D721Med (cell line): ENCODE measurements around the gene PSMB10.
"Not testable (repeated sequence)": the region's sequence is repeated elsewhere in the genome, so short reads cannot be mapped to it uniquely, and the experiment has no call there.

ENCODE experiments used
- DNase-seq: peaks from one replicate; pipeline ENCODE4 v3.0.0; 2011; ENCODE audit warnings: low spot score; ENCODE audit not compliant: insufficient read length
- FAIRE-seq: peaks from 2 replicates; lab custom pipeline; 2011; peaks lifted over from hg19 to GRCh38; lab: Jason Lieb, UNC
- CTCF ChIP-seq: IDR thresholded peaks from 2 replicates; pipeline ENCODE4 v1.5.1; 2012; ENCODE audit warnings: mild to moderate bottlenecking, control low read depth; ENCODE audit not compliant: insufficient read depth; ENCODE audit errors: missing control alignments

PSMB10 gene

DNA sequence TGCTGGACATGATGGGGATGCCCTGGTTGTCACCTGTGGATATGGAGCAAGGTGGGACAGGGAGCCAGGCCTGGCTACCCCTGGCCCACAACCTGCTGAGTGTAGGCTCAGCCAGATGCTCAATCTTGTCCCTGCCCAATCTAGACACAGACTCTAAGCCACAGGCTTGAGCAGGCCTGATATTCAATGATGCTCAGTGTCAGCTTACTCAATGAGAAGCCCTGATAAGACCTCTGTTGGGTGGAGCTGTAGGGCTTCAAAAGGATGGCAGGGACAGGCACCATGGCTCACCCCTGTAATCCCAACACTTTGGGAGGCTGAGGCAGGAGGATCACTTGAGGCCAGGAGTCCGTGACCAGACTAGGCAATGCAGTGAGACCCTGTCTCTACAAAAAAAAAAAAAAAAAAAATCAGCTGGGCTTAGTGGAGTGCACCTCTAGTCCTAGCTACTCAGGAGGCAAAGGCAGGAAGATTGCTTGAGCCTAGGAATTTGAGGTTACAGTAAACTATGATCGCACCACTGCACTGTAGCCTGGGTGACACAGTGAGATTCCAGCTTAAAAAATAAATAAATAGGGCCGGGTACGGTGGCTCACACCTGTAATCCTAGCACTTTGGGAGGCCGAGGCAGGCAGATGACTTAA, 3.9 kb upstream of the PSMB10 start:
- TF ChIP-seq CTCF: no peak
- no peak for FAIRE-seq
- no peak for DNase-seq

DNA sequence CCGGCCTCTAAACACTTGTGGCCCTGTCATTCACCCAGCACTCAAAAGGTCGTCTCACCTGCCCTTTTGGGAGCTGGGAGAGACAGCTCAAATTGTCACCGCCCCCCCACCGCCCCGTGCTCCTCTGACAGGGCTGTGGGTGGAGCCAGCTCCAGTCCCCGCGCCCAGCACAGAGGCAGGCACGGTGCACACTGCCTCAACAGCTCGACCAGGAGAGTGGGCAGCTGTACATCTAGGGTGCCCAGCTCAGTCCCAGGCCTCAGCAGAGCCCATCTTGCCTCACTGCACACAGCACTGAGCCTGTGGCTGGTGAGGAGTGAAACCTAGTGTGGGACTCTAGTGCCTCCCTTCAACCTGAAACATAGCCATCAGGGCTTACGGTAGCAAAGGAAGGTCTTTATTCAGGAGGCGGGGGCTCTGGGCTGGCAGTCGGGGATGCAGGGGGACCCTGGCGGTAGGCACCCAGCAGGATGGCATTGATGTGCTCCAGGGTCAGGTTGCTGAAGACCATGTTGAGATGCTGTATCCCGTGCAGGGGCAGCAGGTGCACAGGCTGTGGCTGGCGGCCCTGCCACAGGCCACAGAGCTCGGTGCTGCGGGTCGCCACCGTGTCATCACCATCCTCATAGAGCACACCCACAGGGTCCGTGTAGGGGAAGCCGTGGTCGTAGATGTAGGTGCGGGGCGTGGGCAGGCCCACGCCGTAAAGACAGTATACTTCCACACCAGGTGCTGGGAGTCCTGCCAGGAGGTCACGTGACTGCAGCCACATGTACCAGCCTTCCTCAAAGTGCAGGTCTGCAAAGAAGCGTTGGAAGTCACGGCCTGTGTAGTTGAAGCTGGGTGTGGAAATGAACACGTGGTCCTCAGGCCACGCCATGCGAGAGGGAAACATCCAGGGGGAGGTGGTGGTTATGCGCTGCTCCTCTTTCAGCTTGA, 3.1 kb upstream of the PSMB10 start:
- DNase-seq (no peak), FAIRE-seq (no peak)
- TF ChIP-seq CTCF: no peak

GRCh38 chr16:67937713-67938112, 1.1 kb upstream of the PSMB10 start:
- not testable (repeated sequence) for DNase-seq, FAIRE-seq

- no peak for FAIRE-seq
- TF ChIP-seq CTCF: no peak
- no peak for DNase-seq
Measured at GRCh38 chr16:67936880-67937605, 393 bp upstream of the PSMB10 start.

- no peak for TF ChIP-seq CTCF
- DNase-seq (peak; percentile 97), FAIRE-seq (no peak)
Measured at GRCh38 chr16:67935402-67936123, 1.1 kb downstream of the PSMB10 start.

DNA sequence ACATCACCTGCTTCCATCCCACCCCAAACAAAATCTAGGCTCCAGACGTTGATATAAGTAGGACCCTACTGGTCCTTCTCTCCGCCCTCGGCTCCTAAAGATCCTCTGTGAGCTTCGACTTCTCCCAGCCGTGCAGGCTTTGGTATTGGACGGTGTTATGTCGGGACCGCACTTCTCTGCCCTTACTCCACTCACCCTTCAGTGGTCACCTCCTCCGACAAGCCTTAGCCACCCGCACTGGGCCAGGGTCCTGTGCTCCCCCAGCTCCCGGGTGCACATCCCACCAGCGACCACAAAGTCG, 1.6 kb downstream of the PSMB10 start:
- DNase-seq: no peak
- no peak for FAIRE-seq
- TF ChIP-seq CTCF: no peak
